ENCODE data around the gene SLC2A11.

The SLC2A11 gene

GRCh38 chr22:23889620-23890019 lies 31.9 kb downstream of the SLC2A11 start:
- Histone ChIP-seq H3K9me3 (ENCODE audit: control insufficient read depth in 2 of 2, low read length in 2 of 2) (no peaks in the 10 kb centered on the region), H3K27ac (ENCODE audit: low read depth in 2 of 2, low read length in 2 of 2) (no peak overlapping the region), H3K9ac (ENCODE audit: low read depth in 1 of 2, low read length in 2 of 2) (no peak overlapping the region), H3K4me3 (ENCODE audit: low read length in 2 of 2) (no peak overlapping the region), H3K27me3 (ENCODE audit: control insufficient read depth in 2 of 2, insufficient read depth in 2 of 2, low read length in 2 of 2) (no peaks in the 10 kb centered on the region), H3K36me3 (ENCODE audit: control insufficient read depth in 2 of 2, insufficient read depth in 2 of 2, low read length in 2 of 2) (no peaks in the 10 kb centered on the region), H3K4me1 (ENCODE audit: control insufficient read depth in 2 of 2, insufficient read depth in 2 of 2, low read length in 2 of 2) (peaks cover 7 to 10% of the 10 kb centered on the region in 2 donors)

- H3K4me1 ChIP-seq (ENCODE audit: control insufficient read depth in 2 of 2, insufficient read depth in 2 of 2, low read length in 2 of 2): peaks cover 19 to 24% of the 10 kb centered on the region in 2 donors
- no peak overlapping the region for H3K4me3 ChIP-seq (ENCODE audit: low read length in 2 of 2)
- no peak overlapping the region for H3K9ac ChIP-seq (ENCODE audit: low read depth in 1 of 2, low read length in 2 of 2)
- H3K9me3 ChIP-seq (ENCODE audit: control insufficient read depth in 2 of 2, low read length in 2 of 2): no peaks in the 10 kb centered on the region
- no peaks in the 10 kb centered on the region for H3K27me3 ChIP-seq (ENCODE audit: control insufficient read depth in 2 of 2, insufficient read depth in 2 of 2, low read length in 2 of 2)
- peaks cover 5 to 8% of the 10 kb centered on the region in 2 donors for H3K36me3 ChIP-seq (ENCODE audit: control insufficient read depth in 2 of 2, insufficient read depth in 2 of 2, low read length in 2 of 2)
- H3K27ac ChIP-seq (ENCODE audit: low read depth in 2 of 2, low read length in 2 of 2): no peak overlapping the region
Observed at GRCh38 chr22:23891726-23892125, 34.1 kb downstream of the SLC2A11 start.

DNA sequence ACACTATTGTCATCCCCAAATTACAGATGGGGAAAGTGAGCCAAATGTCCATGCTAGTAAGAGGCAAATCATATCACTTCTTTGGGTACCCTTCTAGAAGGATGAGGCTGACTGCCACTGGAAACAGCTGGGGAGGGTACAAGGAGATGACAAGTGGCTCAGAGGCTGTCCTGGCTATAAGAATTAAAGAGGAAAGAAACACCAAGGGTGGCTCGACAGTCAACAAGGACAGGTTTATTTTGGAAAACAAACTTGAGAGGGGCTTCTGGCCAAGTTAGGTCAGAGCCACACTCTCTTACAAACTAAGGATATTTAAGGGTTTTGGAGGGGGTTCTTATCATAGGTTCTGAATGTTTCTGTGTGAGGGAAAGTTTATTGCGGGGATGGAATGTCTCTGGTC lies 34.5 kb downstream of the SLC2A11 start:
- H3K4me1 ChIP-seq (ENCODE audit: control insufficient read depth in 2 of 2, insufficient read depth in 2 of 2, low read length in 2 of 2): peaks cover 19 to 24% of the 10 kb centered on the region in 2 donors
- H3K27me3 ChIP-seq (ENCODE audit: control insufficient read depth in 2 of 2, insufficient read depth in 2 of 2, low read length in 2 of 2): no peaks in the 10 kb centered on the region
- no peak overlapping the region for H3K27ac ChIP-seq (ENCODE audit: low read depth in 2 of 2, low read length in 2 of 2)
- H3K4me3 ChIP-seq (ENCODE audit: low read length in 2 of 2): no peak overlapping the region
- peaks cover 8 to 10% of the 10 kb centered on the region in 2 donors for H3K36me3 ChIP-seq (ENCODE audit: control insufficient read depth in 2 of 2, insufficient read depth in 2 of 2, low read length in 2 of 2)
- H3K9ac ChIP-seq (ENCODE audit: low read depth in 1 of 2, low read length in 2 of 2): no peak overlapping the region
- H3K9me3 ChIP-seq (ENCODE audit: control insufficient read depth in 2 of 2, low read length in 2 of 2): no peaks in the 10 kb centered on the region

DNA sequence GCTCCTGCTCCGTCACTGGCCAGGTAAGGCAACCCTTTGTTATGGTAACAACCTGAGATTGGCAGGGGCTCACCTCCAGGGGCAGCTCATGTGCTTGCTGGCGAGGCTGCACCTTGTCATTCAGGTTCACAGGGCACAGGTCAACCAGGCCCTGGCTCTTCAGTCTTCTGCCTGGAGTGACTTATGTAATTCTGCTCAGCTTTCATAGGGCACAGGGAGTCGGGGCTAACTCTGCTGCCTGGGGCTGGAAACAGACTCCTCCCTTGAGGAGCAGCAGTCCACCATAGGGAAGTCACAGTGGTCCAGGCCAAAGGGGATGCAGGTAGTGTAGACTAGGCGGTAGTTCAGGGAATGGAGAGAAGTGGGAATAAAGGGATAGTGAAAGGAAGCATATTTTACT lies 35.0 kb downstream of the SLC2A11 start:
- Histone ChIP-seq H3K9me3 (ENCODE audit: control insufficient read depth in 2 of 2, low read length in 2 of 2) (no peaks in the 10 kb centered on the region), H3K27me3 (ENCODE audit: control insufficient read depth in 2 of 2, insufficient read depth in 2 of 2, low read length in 2 of 2) (no peaks in the 10 kb centered on the region), H3K27ac (ENCODE audit: low read depth in 2 of 2, low read length in 2 of 2) (no peak overlapping the region), H3K36me3 (ENCODE audit: control insufficient read depth in 2 of 2, insufficient read depth in 2 of 2, low read length in 2 of 2) (peaks cover 10 to 14% of the 10 kb centered on the region in 2 donors), H3K4me3 (ENCODE audit: low read length in 2 of 2) (no peak overlapping the region), H3K4me1 (ENCODE audit: control insufficient read depth in 2 of 2, insufficient read depth in 2 of 2, low read length in 2 of 2) (peaks cover 19 to 24% of the 10 kb centered on the region in 2 donors), H3K9ac (ENCODE audit: low read depth in 1 of 2, low read length in 2 of 2) (no peak overlapping the region)

- peak overlapping the region; percentile 96 to 97 for H3K27ac ChIP-seq (ENCODE audit: low read depth in 2 of 2, low read length in 2 of 2)
- no peaks in the 10 kb centered on the region for H3K27me3 ChIP-seq (ENCODE audit: control insufficient read depth in 2 of 2, insufficient read depth in 2 of 2, low read length in 2 of 2)
- peaks cover 22 to 24% of the 10 kb centered on the region in 2 donors for H3K4me1 ChIP-seq (ENCODE audit: control insufficient read depth in 2 of 2, insufficient read depth in 2 of 2, low read length in 2 of 2)
- peaks cover 10 to 14% of the 10 kb centered on the region in 2 donors for H3K36me3 ChIP-seq (ENCODE audit: control insufficient read depth in 2 of 2, insufficient read depth in 2 of 2, low read length in 2 of 2)
- peak overlapping the region; percentile 84 to 93 for H3K4me3 ChIP-seq (ENCODE audit: low read length in 2 of 2)
- peak overlapping the region; percentile 80 to 95 for H3K9ac ChIP-seq (ENCODE audit: low read depth in 1 of 2, low read length in 2 of 2)
- H3K9me3 ChIP-seq (ENCODE audit: control insufficient read depth in 2 of 2, low read length in 2 of 2): no peaks in the 10 kb centered on the region
Observed at GRCh38 chr22:23893121-23893944, 35.7 kb downstream of the SLC2A11 start.

GRCh38 chr22:23893945-23894709 lies 36.5 kb downstream of the SLC2A11 start, which contains the start of gene MIF:
Gene MIF, plus strand, starts transcription at chr22:23894383. Its CDS starts 92 bp downstream, at chr22:23894475.
- no peaks in the 10 kb centered on the region for H3K27me3 ChIP-seq (ENCODE audit: control insufficient read depth in 2 of 2, insufficient read depth in 2 of 2, low read length in 2 of 2)
- peak within 1 kb of the TSS; percentile 84 to 93 for H3K4me3 ChIP-seq (ENCODE audit: low read length in 2 of 2)
- no peaks in the 10 kb centered on the region for H3K9me3 ChIP-seq (ENCODE audit: control insufficient read depth in 2 of 2, low read length in 2 of 2)
- H3K9ac ChIP-seq (ENCODE audit: low read depth in 1 of 2, low read length in 2 of 2): peak within 1 kb of the TSS; percentile 80 to 95
- peaks cover 22 to 24% of the 10 kb centered on the region in 2 donors for H3K4me1 ChIP-seq (ENCODE audit: control insufficient read depth in 2 of 2, insufficient read depth in 2 of 2, low read length in 2 of 2)
- H3K27ac ChIP-seq (ENCODE audit: low read depth in 2 of 2, low read length in 2 of 2): peak within 1 kb of the TSS; percentile 96 to 97
- peaks cover 10 to 14% of the 10 kb centered on the region in 2 donors for H3K36me3 ChIP-seq (ENCODE audit: control insufficient read depth in 2 of 2, insufficient read depth in 2 of 2, low read length in 2 of 2)

DNA sequence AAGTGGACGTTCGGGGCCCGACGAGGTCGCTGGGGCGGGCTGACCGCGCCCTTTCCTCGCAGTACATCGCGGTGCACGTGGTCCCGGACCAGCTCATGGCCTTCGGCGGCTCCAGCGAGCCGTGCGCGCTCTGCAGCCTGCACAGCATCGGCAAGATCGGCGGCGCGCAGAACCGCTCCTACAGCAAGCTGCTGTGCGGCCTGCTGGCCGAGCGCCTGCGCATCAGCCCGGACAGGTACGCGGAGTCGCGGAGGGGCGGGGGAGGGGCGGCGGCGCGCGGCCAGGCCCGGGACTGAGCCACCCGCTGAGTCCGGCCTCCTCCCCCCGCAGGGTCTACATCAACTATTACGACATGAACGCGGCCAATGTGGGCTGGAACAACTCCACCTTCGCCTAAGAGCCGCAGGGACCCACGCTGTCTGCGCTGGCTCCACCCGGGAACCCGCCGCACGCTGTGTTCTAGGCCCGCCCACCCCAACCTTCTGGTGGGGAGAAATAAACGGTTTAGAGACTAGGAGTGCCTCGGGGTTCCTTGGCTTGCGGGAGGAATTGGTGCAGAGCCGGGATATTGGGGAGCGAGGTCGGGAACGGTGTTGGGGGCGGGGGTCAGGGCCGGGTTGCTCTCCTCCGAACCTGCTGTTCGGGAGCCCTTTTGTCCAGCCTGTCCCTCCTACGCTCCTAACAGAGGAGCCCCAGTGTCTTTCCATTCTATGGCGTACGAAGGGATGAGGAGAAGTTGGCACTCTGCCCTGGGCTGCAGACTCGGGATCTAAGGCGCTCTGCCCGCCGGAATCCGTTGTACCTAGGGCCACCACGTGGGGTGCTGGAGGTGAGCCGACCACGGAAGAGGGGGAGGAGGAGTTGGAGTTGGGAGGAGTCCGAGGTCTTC lies 37.3 kb downstream of the SLC2A11 start:
- Histone ChIP-seq H3K36me3 (ENCODE audit: control insufficient read depth in 2 of 2, insufficient read depth in 2 of 2, low read length in 2 of 2) (peaks cover 10 to 14% of the 10 kb centered on the region in 2 donors), H3K9ac (ENCODE audit: low read depth in 1 of 2, low read length in 2 of 2) (peak overlapping the region; percentile 47 to 80), H3K9me3 (ENCODE audit: control insufficient read depth in 2 of 2, low read length in 2 of 2) (no peaks in the 10 kb centered on the region), H3K27me3 (ENCODE audit: control insufficient read depth in 2 of 2, insufficient read depth in 2 of 2, low read length in 2 of 2) (no peaks in the 10 kb centered on the region), H3K4me1 (ENCODE audit: control insufficient read depth in 2 of 2, insufficient read depth in 2 of 2, low read length in 2 of 2) (peaks cover 22 to 24% of the 10 kb centered on the region in 2 donors), H3K27ac (ENCODE audit: low read depth in 2 of 2, low read length in 2 of 2) (peak overlapping the region; percentile 96 to 97), H3K4me3 (ENCODE audit: low read length in 2 of 2) (peak overlapping the region; percentile 84 to 93)

- Histone ChIP-seq H3K27ac (ENCODE audit: low read depth in 2 of 2, low read length in 2 of 2) (no peak overlapping the region), H3K36me3 (ENCODE audit: control insufficient read depth in 2 of 2, insufficient read depth in 2 of 2, low read length in 2 of 2) (peaks cover 10 to 14% of the 10 kb centered on the region in 2 donors), H3K9ac (ENCODE audit: low read depth in 1 of 2, low read length in 2 of 2) (peak overlapping the region; percentile 47 to 80), H3K9me3 (ENCODE audit: control insufficient read depth in 2 of 2, low read length in 2 of 2) (no peaks in the 10 kb centered on the region), H3K4me3 (ENCODE audit: low read length in 2 of 2) (peak overlapping the region; percentile 84 to 93), H3K4me1 (ENCODE audit: control insufficient read depth in 2 of 2, insufficient read depth in 2 of 2, low read length in 2 of 2) (peaks cover 22 to 24% of the 10 kb centered on the region in 2 donors), H3K27me3 (ENCODE audit: control insufficient read depth in 2 of 2, insufficient read depth in 2 of 2, low read length in 2 of 2) (no peaks in the 10 kb centered on the region)
Observed at GRCh38 chr22:23895599-23896144, 38.0 kb downstream of the SLC2A11 start.

DNA sequence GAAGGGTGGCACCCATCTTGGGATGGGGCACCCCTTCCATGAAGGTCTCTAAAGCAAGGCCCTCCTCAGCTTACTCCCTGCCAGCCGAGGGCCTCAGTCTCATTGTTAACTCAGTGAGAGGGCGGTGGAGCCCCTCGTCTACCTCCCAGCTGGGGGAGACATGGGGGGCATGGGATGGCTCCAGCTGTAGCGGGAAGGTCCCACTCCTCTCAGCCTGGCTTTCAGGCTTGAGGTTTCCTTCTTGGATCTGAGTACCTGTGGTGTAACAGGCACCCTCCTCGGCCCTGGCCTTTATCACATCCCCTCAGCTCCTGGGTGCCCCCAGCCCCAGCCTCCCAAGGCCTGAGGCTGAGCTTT lies 38.5 kb downstream of the SLC2A11 start:
- Histone ChIP-seq H3K4me1 (ENCODE audit: control insufficient read depth in 2 of 2, insufficient read depth in 2 of 2, low read length in 2 of 2) (peaks cover 22 to 24% of the 10 kb centered on the region in 2 donors), H3K36me3 (ENCODE audit: control insufficient read depth in 2 of 2, insufficient read depth in 2 of 2, low read length in 2 of 2) (peaks cover 10 to 14% of the 10 kb centered on the region in 2 donors), H3K9ac (ENCODE audit: low read depth in 1 of 2, low read length in 2 of 2) (no peak overlapping the region), H3K27ac (ENCODE audit: low read depth in 2 of 2, low read length in 2 of 2) (no peak overlapping the region), H3K4me3 (ENCODE audit: low read length in 2 of 2) (peak overlapping the region in 1 of 2 donors; percentile 84), H3K9me3 (ENCODE audit: control insufficient read depth in 2 of 2, low read length in 2 of 2) (no peaks in the 10 kb centered on the region), H3K27me3 (ENCODE audit: control insufficient read depth in 2 of 2, insufficient read depth in 2 of 2, low read length in 2 of 2) (no peaks in the 10 kb centered on the region)
